SK-N-SH (cell line): ENCODE results near the gene TRIP10. TPM values are rescaled to one million over a fixed set of nuclear protein-coding genes. Genes with fewer than 3 reads are reported as not detected.
A peak's percentile ranks its signal among the peaks of the same experiment; 100 is the strongest.

ENCODE experiments used
- CTCF ChIA-PET: fragments of 300-600, 350-600 bp; formaldehyde crosslinking; extraction: SDS; loops from one replicate; lab custom pipeline; 2021; lab: Yijun Ruan, JAX
- POLR2A ChIA-PET: fragments of 350-600 bp; sonication (Branson Sonifier 250); formaldehyde crosslinking; extraction: SDS; loops from one replicate; lab custom pipeline; 2020; ENCODE audit warnings: antibody characterized with exemption, inconsistent platforms; lab: Yijun Ruan, JAX
- DNase-seq: peaks from one replicate; pipeline ENCODE4 v3.0.0; 2012
- H2AFZ ChIP-seq: fragments of 200-600 bp; sonication (generic); 2 replicates; pipeline ENCODE4 v1.8.1; 2016; ENCODE audit warnings: antibody characterized with exemption, mild to moderate bottlenecking, low read depth
- H3F3A ChIP-seq: fragments of 200-600 bp; sonication (generic); replicated peaks from 2 replicates; pipeline ENCODE3; 2016; ENCODE audit warnings: antibody characterized with exemption, mild to moderate bottlenecking; ENCODE audit not compliant: insufficient read depth
- H3K27ac ChIP-seq, 2 experiments: fragments of 200-500 bp in 1 of 2; fragments of 200-600 bp in 1 of 2; sonication (Bioruptor generic) in 1 of 2; sonication (generic), shearing (Covaris generic) in 1 of 2; 2 replicates each; pipeline versions ENCODE4 v1.5.1 to v1.6.1; 2014 to 2016; ENCODE audit warnings: low read depth in 2 of 2, inconsistent platforms in 1 of 2, low read length in 1 of 2, mild to moderate bottlenecking in 1 of 2, mixed read lengths in 1 of 2
- H3K27me3 ChIP-seq: fragments of 200-600 bp; sonication (generic), shearing (Covaris generic); 2 replicates; pipeline ENCODE4 v1.6.1; 2016; ENCODE audit warnings: mixed run types; ENCODE audit not compliant: insufficient read depth
- H3K36me3 ChIP-seq, 2 experiments: fragments of 200-500 bp in 1 of 2; fragments of 200-600 bp in 1 of 2; sonication (Bioruptor generic) in 1 of 2; sonication (generic) in 1 of 2; replicated peaks in 1 of 2; 2 replicates each; pipeline versions ENCODE3 to v1.5.1; 2014 to 2016; ENCODE audit warnings: low read length in 1 of 2, mild to moderate bottlenecking in 1 of 2; ENCODE audit not compliant: insufficient read depth in 2 of 2, control insufficient read depth in 1 of 2
- H3K4me1 ChIP-seq, 2 experiments: fragments of 200-500 bp in 1 of 2; fragments of 200-600 bp in 1 of 2; sonication (Bioruptor generic) in 1 of 2; sonication (generic), shearing (Covaris generic) in 1 of 2; 2 replicates each; pipeline versions ENCODE4 v1.5.1 to v1.6.1; 2014 to 2016; ENCODE audit warnings: low read depth in 1 of 2, low read length in 1 of 2, mixed run types in 1 of 2; ENCODE audit not compliant: insufficient read depth in 2 of 2, control insufficient read depth in 1 of 2
- H3K4me2 ChIP-seq: fragments of 200-600 bp; sonication (generic), shearing (Covaris generic); 2 replicates; pipeline ENCODE4 v1.6.1; 2017; ENCODE audit warnings: mixed run types
- H3K4me3 ChIP-seq, 2 experiments: fragments of 200-500 bp in 1 of 2; fragments of 200-600 bp in 1 of 2; sonication (Bioruptor generic) in 1 of 2; sonication (generic), shearing (Covaris generic) in 1 of 2; 2 replicates each; pipeline versions ENCODE4 v1.5.1 to v1.8.1; 2014 to 2016; ENCODE audit warnings: low read depth in 2 of 2, inconsistent platforms in 1 of 2, low read length in 1 of 2, mild to moderate bottlenecking in 1 of 2, mixed read lengths in 1 of 2, moderate library complexity in 1 of 2
- H3K79me2 ChIP-seq: fragments of 200-600 bp; sonication (generic); 2 replicates; pipeline ENCODE4 v1.8.1; 2017; ENCODE audit warnings: mild to moderate bottlenecking; ENCODE audit not compliant: insufficient read depth
- H3K9ac ChIP-seq: fragments of 200-600 bp; sonication (generic); 2 replicates; pipeline ENCODE4 v1.6.1; 2017; ENCODE audit warnings: mixed run types
- H3K9me2 ChIP-seq: fragments of 200-600 bp; sonication (generic); 2 replicates; pipeline ENCODE4 v1.6.1; 2017; ENCODE audit warnings: mixed run types
- H3K9me3 ChIP-seq: fragments of 200-600 bp; sonication (generic); 2 replicates; pipeline ENCODE4 v1.6.1; 2017; ENCODE audit warnings: mixed run types, mild to moderate bottlenecking, moderate library complexity
- H4K20me1 ChIP-seq: fragments of 200-600 bp; sonication (generic); 2 replicates; pipeline ENCODE4 v1.6.1; 2017; ENCODE audit warnings: mild to moderate bottlenecking, mixed run types; ENCODE audit not compliant: insufficient read depth
- ELF1 ChIP-seq: IDR thresholded peaks from 2 replicates; pipeline ENCODE4 v1.4.0; 2012
- EP300 ChIP-seq, 2 experiments: IDR thresholded peaks; 2 replicates each; pipeline versions ENCODE4 v1.4.0 to v1.6.1; 2012; ENCODE audit warnings: borderline replicate concordance in 1 of 2, low read depth in 1 of 2, low read length in 1 of 2
- EZH2phosphoT487 ChIP-seq: fragments of 200-600 bp; sonication (generic); IDR thresholded peaks from 2 replicates; pipeline ENCODE4 v1.6.1; 2017; ENCODE audit warnings: low read depth, mixed run types, mild to moderate bottlenecking, antibody characterized with exemption, moderate library complexity, borderline replicate concordance
- FOXJ3 ChIP-seq: sonication (generic); formaldehyde crosslinking; IDR thresholded peaks from 2 replicates; pipeline ENCODE4 v1.5.1; 2020; ENCODE audit warnings: mild to moderate bottlenecking, missing genetic modification reagents
- GABPA ChIP-seq: IDR thresholded peaks from 2 replicates; pipeline ENCODE4 v1.4.0; 2012; ENCODE audit warnings: low read depth, mild to moderate bottlenecking
- GATA2 ChIP-seq: sonication (generic); formaldehyde crosslinking; IDR thresholded peaks from 2 replicates; pipeline ENCODE4 v1.5.0; 2020; ENCODE audit warnings: mild to moderate bottlenecking, missing genetic modification reagents
- IRF3 ChIP-seq: fragments of 150-350 bp; IDR thresholded peaks from 2 replicates; pipeline ENCODE4 v1.6.1; 2016; ENCODE audit warnings: mild to moderate bottlenecking, low read depth, low read length
- JUND ChIP-seq: IDR thresholded peaks from 2 replicates; pipeline ENCODE4 v1.4.0; 2012
- MAX ChIP-seq: IDR thresholded peaks from 2 replicates; pipeline ENCODE4 v1.4.0; 2012; ENCODE audit warnings: low read depth
- MEF2A ChIP-seq: IDR thresholded peaks from 2 replicates; pipeline ENCODE4 v1.4.0; 2012; ENCODE audit warnings: low read depth, borderline replicate concordance
- MXI1 ChIP-seq: IDR thresholded peaks from 2 replicates; pipeline ENCODE4 v1.6.1; 2012; ENCODE audit warnings: mild to moderate bottlenecking, low read depth, low read length, improper control_type of control experiment
- NFIC ChIP-seq: IDR thresholded peaks from 2 replicates; pipeline ENCODE4 v1.4.0; 2012; ENCODE audit warnings: borderline replicate concordance
- NRF1 ChIP-seq: IDR thresholded peaks from 2 replicates; pipeline ENCODE4 v1.6.1; 2012; ENCODE audit warnings: low read depth, mild to moderate bottlenecking, low read length
- POLR2AphosphoS5 ChIP-seq: IDR thresholded peaks from 2 replicates; pipeline ENCODE4 v1.6.1; 2012; ENCODE audit warnings: low read depth, low read length
- RAD21 ChIP-seq: IDR thresholded peaks from 2 replicates; pipeline ENCODE4 v1.6.1; 2012; ENCODE audit warnings: mild to moderate bottlenecking, low read length
- RFX5 ChIP-seq: IDR thresholded peaks from 2 replicates; pipeline ENCODE4 v1.6.1; 2012; ENCODE audit warnings: mild to moderate bottlenecking, improper control_type of control experiment, low read length
- RXRA ChIP-seq: IDR thresholded peaks from 2 replicates; pipeline ENCODE4 v1.4.0; 2012; ENCODE audit warnings: low read depth, mild to moderate bottlenecking, borderline replicate concordance
- SIN3A ChIP-seq: IDR thresholded peaks from 2 replicates; pipeline ENCODE4 v1.6.1; 2012; ENCODE audit warnings: low read depth, mild to moderate bottlenecking, low read length, moderate library complexity, borderline replicate concordance
- SMC3 ChIP-seq: IDR thresholded peaks from 2 replicates; pipeline ENCODE4 v1.6.1; 2012; ENCODE audit warnings: low read depth, low read length, improper control_type of control experiment
- TAF1 ChIP-seq: IDR thresholded peaks from 2 replicates; pipeline ENCODE4 v1.6.1; 2012; ENCODE audit warnings: low read depth, mild to moderate bottlenecking, low read length, moderate library complexity, borderline replicate concordance
- TCF12 ChIP-seq: IDR thresholded peaks from 2 replicates; pipeline ENCODE4 v1.4.0; 2012
- TEAD4 ChIP-seq: IDR thresholded peaks from 2 replicates; pipeline ENCODE4 v1.4.0; 2012; ENCODE audit warnings: mild to moderate bottlenecking, borderline replicate concordance; ENCODE audit not compliant: insufficient read depth
- YY1 ChIP-seq: IDR thresholded peaks from 2 replicates; pipeline ENCODE4 v1.4.0; 2012; ENCODE audit warnings: low read depth, mild to moderate bottlenecking
- WGBS: methylation state at CpG from one replicate; pipeline ENCODE4 v1.1.6; 2017; ENCODE audit warnings: low lambda C conversion rate; 5-methylcytosine and 5-hydroxymethylcytosine counted together
- polyA plus RNA-seq, 3 experiments: library from polyadenylated mRNA; depleted of rRNA; stranded (reverse); fragments of >200 nt; gene quantifications; 2 replicates each; pipeline ENCODE4 v1.2.3, GENCODE V29; 2012
- TF ChIP-seq, protein P1 (sequence below): fragments of 150-350 bp; IDR thresholded peaks from 2 replicates; pipeline ENCODE4 v1.6.1; 2017; ENCODE audit warnings: antibody characterized with exemption, low read length, low read depth, borderline replicate concordance
- TF ChIP-seq, protein P2 (sequence below): IDR thresholded peaks from 2 replicates; pipeline ENCODE4; 2012

Gene TRIP10
- polyA plus RNA-seq, 1 of the 3 experiments (the other 2 are of a cell fraction) = 42.9 TPM

- peak; percentile 98 for TF ChIP-seq IRF3
- TF ChIP-seq MAX = peak; percentile 32; the same call in 1 of the 2 replicates
- TF ChIP-seq MXI1 = no peak
- TF ChIP-seq GATA2 (CRISPR knock-in tag) = no peak
- TF ChIP-seq EZH2phosphoT487 = no peak
- TF ChIP-seq TAF1 = no peak
- TF ChIP-seq, protein P1, sequence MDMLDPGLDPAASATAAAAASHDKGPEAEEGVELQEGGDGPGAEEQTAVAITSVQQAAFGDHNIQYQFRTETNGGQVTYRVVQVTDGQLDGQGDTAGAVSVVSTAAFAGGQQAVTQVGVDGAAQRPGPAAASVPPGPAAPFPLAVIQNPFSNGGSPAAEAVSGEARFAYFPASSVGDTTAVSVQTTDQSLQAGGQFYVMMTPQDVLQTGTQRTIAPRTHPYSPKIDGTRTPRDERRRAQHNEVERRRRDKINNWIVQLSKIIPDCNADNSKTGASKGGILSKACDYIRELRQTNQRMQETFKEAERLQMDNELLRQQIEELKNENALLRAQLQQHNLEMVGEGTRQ = no peak
Measured at GRCh38 chr19:6737284-6737872, 2.1 kb upstream of the TRIP10 start, which contains the start of gene GPR108 (continued).

- 34% methylated on average over 12 of the region's 13 CpGs for WGBS
- peak overlapping the region; percentile 97 for H2AFZ ChIP-seq
- H3K4me3 ChIP-seq = 0 out of 4 replicates have a peak overlapping the region, but pooled peaks have one; percentile 9 to 19
- TF ChIP-seq POLR2AphosphoS5 (0 out of 2 replicates have a peak, but pooled peaks have one; percentile 9), TEAD4 (no peak), EP300 (IDR thresholded peaks at IDR 0.05; ENCODE audit: borderline replicate concordance in 1 of 2, low read depth in 1 of 2, low read length in 1 of 2) (no peak), JUND (no peak), SMC3 (peak; percentile 80), ELF1 (peak; percentile 86), NFIC (peak; percentile 77), MXI1 (no peak), FOXJ3 (CRISPR knock-in tag) (no peak), TCF12 (no peak), RAD21 (peak; percentile 65), MEF2A (no peak), RFX5 (no peak), RXRA (no peak), SIN3A (no peak), GABPA (peak; percentile 88), MAX (no peak), GATA2 (CRISPR knock-in tag) (no peak), NRF1 (no peak), YY1 (no peak)
- TF ChIP-seq, protein P2, sequence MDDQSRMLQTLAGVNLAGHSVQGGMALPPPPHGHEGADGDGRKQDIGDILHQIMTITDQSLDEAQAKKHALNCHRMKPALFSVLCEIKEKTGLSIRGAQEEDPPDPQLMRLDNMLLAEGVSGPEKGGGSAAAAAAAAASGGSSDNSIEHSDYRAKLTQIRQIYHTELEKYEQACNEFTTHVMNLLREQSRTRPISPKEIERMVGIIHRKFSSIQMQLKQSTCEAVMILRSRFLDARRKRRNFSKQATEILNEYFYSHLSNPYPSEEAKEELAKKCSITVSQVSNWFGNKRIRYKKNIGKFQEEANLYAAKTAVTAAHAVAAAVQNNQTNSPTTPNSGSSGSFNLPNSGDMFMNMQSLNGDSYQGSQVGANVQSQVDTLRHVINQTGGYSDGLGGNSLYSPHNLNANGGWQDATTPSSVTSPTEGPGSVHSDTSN = no peak
- TF ChIP-seq, protein P1 = no peak
Measured at GRCh38 chr19:6737873-6738786, 1.4 kb upstream of the TRIP10 start.

More at GRCh38 chr19:6737873-6738786, 1.4 kb upstream of the TRIP10 start:
- H3F3A ChIP-seq = peaks cover 27% of the 10 kb centered on the region
- no peaks in the 10 kb centered on the region for H4K20me1 ChIP-seq
- DNase-seq = no peak
- peaks cover 46% of the 10 kb centered on the region for H3K79me2 ChIP-seq
- peaks cover 22 to 23% of the 10 kb centered on the region in 2 experiments; a peak in 3 of 4 replicates for H3K4me1 ChIP-seq
- CTCF ChIA-PET = interaction anchor here (0.6 to 2.0 kb wide), 9 partner anchors 12 to 680 kb away, joined by 3 to 24 read pairs (median 3); no protein-coding TSS in a partner anchor
- no peaks in the 10 kb centered on the region for H3K27me3 ChIP-seq
- peak overlapping the region; percentile 2; the same call in 1 of the 2 replicates for H3K9ac ChIP-seq
- H3K4me2 ChIP-seq = peak overlapping the region; percentile 61; the same call in 1 of the 2 replicates
- peak overlapping the region; percentile 51 to 82; a peak in 3 of 4 replicates for H3K27ac ChIP-seq
- POLR2A ChIA-PET = interaction anchor here (0.6 to 1.2 kb wide), 3 partner anchors 111 to 910 kb away, joined by 4 read pairs; no protein-coding TSS in a partner anchor
- H3K9me3 ChIP-seq = no peaks in the 10 kb centered on the region
- H3K9me2 ChIP-seq = no peaks in the 10 kb centered on the region
- peaks cover 4% of the 10 kb centered on the region in 2 experiments for H3K36me3 ChIP-seq
